Common myeloid progenitor, CD34-positive (primary cell): ENCODE measurements around the gene CALML4.
"Not testable (repeated sequence)": the region's sequence is repeated elsewhere in the genome, so short reads cannot be mapped to it uniquely, and the experiment has no call there.

ENCODE experiments used
- CTCF ChIA-PET: fragments of 350-600 bp; sonication (Branson Sonifier 250); formaldehyde crosslinking; loops from one replicate; lab custom pipeline; 2021; ENCODE audit warnings: antibody characterized with exemption; lab: Charles Lee
- POLR2A ChIA-PET: fragments of 350-600 bp; sonication (Branson Sonifier 250); formaldehyde crosslinking; loops from one replicate; lab custom pipeline; 2021; ENCODE audit warnings: antibody characterized with exemption; lab: Charles Lee
- DNase-seq, 3 donors: peaks; one replicate each; pipeline versions ENCODE4 v3.0.0 to v3.0.0-alpha.2; 2013
- H3K27ac ChIP-seq, 2 experiments: 1 replicate in 1 of 2; 2 replicates in 1 of 2; pipeline ENCODE4 v1.7.0; 2013; ENCODE audit warnings: inconsistent platforms in 2 of 2, low read length in 2 of 2, mild to moderate bottlenecking in 2 of 2, low read depth in 1 of 2, moderate library complexity in 1 of 2; ENCODE audit not compliant: severe bottlenecking in 2 of 2, insufficient read depth in 1 of 2, poor library complexity in 1 of 2
- H3K27me3 ChIP-seq, 5 experiments: replicated peaks in 2 of 5; 1 replicate in 3 of 5; 2 replicates in 2 of 5; pipeline versions ENCODE4 v1.6.1 to v1.7.0; 2013; ENCODE audit warnings: low read length in 4 of 5, mild to moderate bottlenecking in 2 of 5, moderate library complexity in 2 of 5, inconsistent platforms in 1 of 5; ENCODE audit not compliant: insufficient read depth in 5 of 5, control insufficient read depth in 4 of 5
- H3K36me3 ChIP-seq, 4 experiments: 1 replicate in 2 of 4; 2 replicates in 2 of 4; pipeline versions ENCODE4 v1.6.1 to v1.7.0; 2013; ENCODE audit warnings: low read length in 3 of 4, control low read depth in 1 of 4, mild to moderate bottlenecking in 1 of 4; ENCODE audit not compliant: control insufficient read depth in 4 of 4, insufficient read depth in 4 of 4
- H3K4me1 ChIP-seq, 4 experiments: 1 replicate in 3 of 4; 2 replicates in 1 of 4; pipeline versions ENCODE4 v1.6.1 to v1.7.1; 2013; ENCODE audit warnings: low read length in 3 of 4, mild to moderate bottlenecking in 3 of 4, control low read depth in 1 of 4, inconsistent platforms in 1 of 4, moderate library complexity in 1 of 4; ENCODE audit not compliant: control insufficient read depth in 4 of 4, insufficient read depth in 4 of 4; ENCODE audit errors: control extremely low read depth in 1 of 4
- H3K4me3 ChIP-seq, 7 experiments: 1 replicate in 4 of 7; 2 replicates in 3 of 7; pipeline versions ENCODE4 v1.5.1 to v1.7.0; 2013; ENCODE audit warnings: mild to moderate bottlenecking in 7 of 7, low read length in 6 of 7, moderate library complexity in 6 of 7, inconsistent platforms in 2 of 7, low read depth in 2 of 7, control low read depth in 1 of 7; ENCODE audit not compliant: insufficient read depth in 4 of 7, control insufficient read depth in 1 of 7; ENCODE audit errors: extremely low read depth in 1 of 7
- H3K9me3 ChIP-seq, 5 experiments: 1 replicate in 4 of 5; 2 replicates in 1 of 5; pipeline versions ENCODE4 v1.6.1 to v1.7.1; 2013; ENCODE audit warnings: low read length in 4 of 5, mild to moderate bottlenecking in 2 of 5, inconsistent platforms in 1 of 5, low read depth in 1 of 5, moderate library complexity in 1 of 5; ENCODE audit not compliant: control insufficient read depth in 4 of 5, insufficient read depth in 2 of 5; ENCODE audit errors: control extremely low read depth in 1 of 5
- WGBS: methylation state at CpG from one replicate; pipeline ENCODE4 v1.1.5; 2013; ENCODE audit not compliant: insufficient coverage; 5-methylcytosine and 5-hydroxymethylcytosine counted together

CALML4 gene

DNA sequence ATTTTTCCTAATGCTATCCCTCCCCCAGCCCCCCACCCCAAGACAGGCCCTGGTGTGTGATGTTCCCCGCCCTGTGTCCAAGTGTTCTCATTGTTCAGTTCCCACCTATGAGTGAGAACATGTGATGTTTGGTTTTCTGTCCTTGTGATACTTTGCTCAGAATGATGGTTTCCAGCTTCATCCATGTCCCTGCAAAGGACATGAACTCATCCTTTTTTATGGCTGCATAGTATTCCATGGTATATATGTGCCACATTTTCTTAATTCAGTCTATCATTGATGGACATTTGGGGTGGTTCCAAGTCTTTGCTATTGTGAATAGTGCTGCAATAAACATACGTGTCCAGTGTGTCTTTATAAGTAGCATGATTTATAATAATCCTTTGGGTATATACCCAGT, 33.1 kb downstream of the CALML4 start:
- WGBS = no CpG with 5 or more reads among the region's 2 CpGs
- CTCF ChIA-PET = interaction anchor here (1.8 kb wide), 1 partner anchor 17 kb away, joined by 7 read pairs; no protein-coding TSS in a partner anchor
- H3K36me3 ChIP-seq = peaks cover 7 to 44% (median 9%) of the 10 kb centered on the region in 4 experiments
- POLR2A ChIA-PET, DNase-seq, H3K9me3 ChIP-seq, H3K27me3 ChIP-seq, H3K4me1 ChIP-seq, H3K27ac ChIP-seq, H3K4me3 ChIP-seq: not testable (repeated sequence)

- WGBS = 100% methylated on average over 3 of the region's 4 CpGs
- ChIA-PET POLR2A (no interaction called here), CTCF (interaction anchor here (0.9 kb wide), 1 partner anchor 11 kb away, joined by 3 read pairs; no protein-coding TSS in a partner anchor)
- Histone ChIP-seq H3K27ac (no peak overlapping the region), H3K27me3 (no peaks in the 10 kb centered on the region), H3K36me3 (peaks cover 15 to 42% (median 21%) of the 10 kb centered on the region in 4 experiments), H3K4me3 (no peak overlapping the region), H3K4me1 (no peaks in the 10 kb centered on the region), H3K9me3 (no peaks in the 10 kb centered on the region)
- DNase-seq = no peak
Measured at GRCh38 chr15:68166847-68167246, 38.3 kb downstream of the CALML4 start.

DNA sequence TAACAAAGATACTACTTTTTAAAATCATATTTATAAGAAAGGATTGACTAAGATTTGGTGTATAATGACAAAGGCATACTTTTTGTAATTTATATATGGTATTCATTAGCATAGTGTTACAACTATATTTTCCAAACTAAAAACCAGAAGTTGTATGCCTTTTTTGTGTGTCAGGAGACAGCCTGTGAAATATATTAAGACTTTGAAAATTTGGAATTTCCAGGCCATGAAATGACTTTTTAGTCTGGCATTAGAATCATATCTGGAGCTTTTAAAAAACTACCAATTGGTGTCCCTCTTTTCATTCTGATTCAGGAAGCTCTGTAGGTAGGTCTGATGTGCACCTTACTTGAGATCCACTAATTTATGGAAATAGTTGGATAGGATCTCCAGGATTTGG, 41.9 kb downstream of the CALML4 start:
- Histone ChIP-seq H3K36me3 (peaks cover 18 to 53% (median 34%) of the 10 kb centered on the region in 4 experiments), H3K4me1 (no peaks in the 10 kb centered on the region), H3K9me3 (peaks cover 0 to 9% (median 1%) of the 10 kb centered on the region in 5 experiments), H3K27ac (no peak overlapping the region), H3K27me3 (no peaks in the 10 kb centered on the region), H3K4me3 (no peak overlapping the region)
- CTCF ChIA-PET = interaction anchor here (2.1 kb wide), 1 partner anchor 8 kb away, joined by 6 read pairs; no protein-coding TSS in a partner anchor
- no peak for DNase-seq
- POLR2A ChIA-PET = no interaction called here

DNA sequence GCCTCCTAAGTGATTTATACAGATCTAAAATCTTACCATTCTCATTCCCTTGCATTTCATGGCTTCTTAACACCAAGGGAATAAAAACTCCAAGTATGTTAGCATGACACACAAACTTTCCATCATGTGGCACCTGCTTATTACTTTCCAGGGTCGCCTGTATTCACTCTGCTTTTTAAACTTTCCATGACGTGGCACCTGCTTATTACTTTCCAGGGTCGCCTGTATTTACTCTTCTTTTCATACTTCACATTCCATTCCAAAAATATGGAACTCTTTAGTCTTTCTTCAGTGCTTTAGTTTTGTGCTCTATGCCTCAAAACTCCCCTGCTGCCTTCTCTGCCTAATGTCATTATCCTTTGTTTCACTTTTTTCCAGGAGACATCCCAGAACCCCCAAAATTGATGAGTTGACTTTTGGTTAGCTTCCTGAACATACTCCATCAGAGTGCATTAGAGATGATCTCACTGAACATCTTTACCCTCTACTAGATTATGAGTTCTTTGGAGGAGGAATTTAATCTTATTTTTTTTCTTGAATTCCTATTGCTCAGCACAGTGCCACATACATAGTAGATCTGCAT, 47.0 kb downstream of the CALML4 start:
- ChIA-PET POLR2A (interaction anchor here (0.8 kb wide), 1 partner anchor 317 kb away, joined by 4 read pairs; no protein-coding TSS in a partner anchor), CTCF (interaction anchor here (1.2 to 2.6 kb wide), 3 partner anchors 11 to 297 kb away, joined by 3 to 11 read pairs (median 4); no protein-coding TSS in a partner anchor)
- Histone ChIP-seq H3K4me1 (no peaks in the 10 kb centered on the region), H3K27ac (peak overlapping the region in 1 of 2 experiments; percentile 19), H3K27me3 (no peaks in the 10 kb centered on the region), H3K9me3 (peaks cover 0 to 9% (median 1%) of the 10 kb centered on the region in 5 experiments), H3K4me3 (no peak overlapping the region), H3K36me3 (peaks cover 12 to 70% (median 43%) of the 10 kb centered on the region in 4 experiments)
- DNase-seq = no peak
- 98% methylated on average over 3 of the region's 3 CpGs for WGBS

- H3K27me3 ChIP-seq = no peaks in the 10 kb centered on the region
- no peak overlapping the region for H3K4me3 ChIP-seq
- ChIA-PET CTCF (interaction anchor here (0.6 to 2.6 kb wide), 4 partner anchors 18 to 317 kb away, joined by 3 to 11 read pairs (median 4); partner anchors contain the start of gene RNU6-1), POLR2A (interaction anchor here (0.6 kb wide), 1 partner anchor 16 kb away, joined by 4 read pairs; no protein-coding TSS in a partner anchor)
- peaks cover 0 to 9% (median 1%) of the 10 kb centered on the region in 5 experiments for H3K9me3 ChIP-seq
- no peaks in the 10 kb centered on the region for H3K4me1 ChIP-seq
- no CpG with 5 or more reads among the region's 1 CpG for WGBS
- no peak for DNase-seq
- peaks cover 6 to 70% (median 36%) of the 10 kb centered on the region in 4 experiments for H3K36me3 ChIP-seq
- H3K27ac ChIP-seq = no peak overlapping the region
Measured at GRCh38 chr15:68157074-68157473, 48.1 kb downstream of the CALML4 start.

GRCh38 chr15:68154923-68155559, 50.1 kb downstream of the CALML4 start:
- peaks cover 2 to 58% (median 23%) of the 10 kb centered on the region in 4 experiments for H3K36me3 ChIP-seq
- peak overlapping the region in 1 of 2 experiments; percentile 43 for H3K27ac ChIP-seq
- H3K9me3 ChIP-seq = peaks cover 0 to 2% (median 0%) of the 10 kb centered on the region in 5 experiments
- H3K27me3 ChIP-seq = no peaks in the 10 kb centered on the region
- no peaks in the 10 kb centered on the region for H3K4me1 ChIP-seq
- ChIA-PET CTCF (interaction anchor here (0.6 to 4.7 kb wide), 20 partner anchors 9 to 480 kb away, joined by 3 to 59 read pairs (median 4); partner anchors contain the start of gene PIAS1), POLR2A (no interaction called here)
- H3K4me3 ChIP-seq = no peak overlapping the region
- no CpG with 5 or more reads among the region's 4 CpGs for WGBS
- peak; percentile 69 to 85 (median 82) for DNase-seq
